HG03045 (cell line): ENCODE data around the gene TMEM184C.

Experiments used
- ATAC-seq: cut with Tn5 transposase; IDR thresholded peaks from one replicate; pipeline ENCODE4 v1.9.1; 2021; ENCODE audit warnings: mild to moderate bottlenecking, moderate library complexity; ENCODE audit not compliant: unreplicated experiment

The TMEM184C gene

DNA sequence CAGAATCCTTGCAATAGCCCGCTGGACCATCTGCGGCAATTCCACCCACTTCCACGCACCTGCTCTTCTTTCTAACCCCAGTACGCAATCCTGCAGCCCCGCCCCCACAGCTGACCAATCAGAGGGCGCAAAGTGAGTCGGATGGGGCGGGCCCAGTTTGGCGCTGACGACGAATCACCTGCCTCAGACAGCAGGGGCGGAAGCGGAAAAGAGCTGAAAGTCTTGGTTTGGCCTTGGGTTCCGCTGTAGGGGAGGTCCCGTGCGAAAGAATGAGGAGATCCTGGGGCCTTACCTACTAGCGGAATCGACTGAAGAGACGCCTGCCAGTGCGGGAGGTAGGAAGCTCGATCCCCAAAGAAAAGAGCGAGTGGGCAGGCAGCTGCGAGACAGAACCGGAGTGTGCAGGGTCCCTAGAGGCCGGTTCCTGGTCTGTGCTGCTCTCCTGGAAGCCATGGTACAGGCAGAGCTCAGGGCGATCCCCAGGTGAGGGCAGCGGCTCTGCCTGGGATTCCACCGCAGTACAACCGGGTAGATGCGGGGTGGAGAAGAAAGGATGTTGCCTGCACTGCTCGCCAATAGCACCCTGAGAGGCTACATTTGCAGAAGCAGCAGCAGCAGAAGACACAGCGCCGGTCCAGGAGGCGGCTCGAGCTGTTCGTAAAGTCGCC, at the start of gene TMEM184C:
Gene TMEM184C (plus strand): TSS at position 225 of the 668 bp plus-strand sequence. CDS start 560 bp downstream, outside the sequence.
- ATAC-seq, result peak; percentile 100

- ATAC-seq, result no peak
Observed at GRCh38 chr4:147570616-147571015, 46.6 kb upstream of the TMEM184C start.

DNA sequence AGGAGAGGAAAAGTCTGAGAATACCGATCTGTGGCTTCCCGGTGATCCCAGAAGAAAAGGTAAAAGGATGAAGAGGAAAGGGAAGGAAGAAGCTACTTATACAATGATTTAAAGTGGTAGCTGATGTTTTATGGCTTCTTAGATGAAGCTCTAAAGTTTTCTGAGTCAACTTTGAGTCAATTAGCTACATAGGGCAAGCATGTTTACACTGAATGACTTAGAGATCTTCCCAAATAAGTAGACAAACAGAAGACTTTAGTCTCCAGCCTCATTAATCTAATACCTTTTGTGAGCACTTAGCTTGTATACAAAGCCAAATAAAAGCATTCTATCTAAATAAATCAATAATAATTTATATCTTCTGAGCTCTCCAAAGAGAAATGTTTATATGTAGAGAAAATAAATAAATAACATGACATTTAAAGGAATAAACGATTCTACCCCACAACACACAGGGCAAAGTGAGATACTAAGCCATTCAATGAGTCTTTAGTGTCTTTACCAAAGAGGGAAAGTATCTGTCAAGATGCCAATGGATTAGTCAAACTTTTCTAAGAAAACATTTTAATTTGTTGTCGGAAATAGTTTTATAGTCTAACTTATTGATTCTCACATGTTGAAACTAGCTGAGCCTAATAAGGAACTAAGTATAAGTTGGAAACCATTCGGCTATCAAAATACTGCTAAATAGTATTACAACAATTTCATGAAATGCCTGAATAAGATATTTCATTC, 46.0 kb upstream of the TMEM184C start:
- ATAC-seq, result no peak

GRCh38 chr4:147576084-147576483, 41.1 kb upstream of the TMEM184C start:
- ATAC-seq, result no peak

DNA sequence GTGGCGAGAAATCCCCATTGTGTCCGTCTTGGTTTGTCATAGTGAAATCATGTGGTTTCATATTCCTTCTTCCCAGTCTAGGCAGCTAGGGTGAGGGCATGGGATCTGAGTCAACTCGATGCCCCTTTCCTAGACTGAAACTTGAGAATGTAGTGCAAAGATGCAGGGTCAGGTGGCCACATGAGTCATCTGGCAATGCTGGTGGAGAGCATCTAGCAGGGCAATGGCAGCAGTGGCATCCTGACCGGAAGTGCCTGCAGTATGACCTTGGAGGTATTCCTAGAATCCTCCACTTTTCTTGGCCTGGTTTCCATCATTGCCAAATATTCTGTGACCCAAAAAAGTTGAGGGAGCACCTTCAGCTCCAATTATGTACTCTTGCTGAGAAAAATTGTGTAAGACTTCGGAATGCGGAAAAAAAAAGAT, 39.1 kb upstream of the TMEM184C start:
- no peak for ATAC-seq

GRCh38 chr4:147578593-147578992, 38.6 kb upstream of the TMEM184C start:
- no peak for ATAC-seq

GRCh38 chr4:147580396-147580795, 36.8 kb upstream of the TMEM184C start:
- no peak for ATAC-seq

- ATAC-seq, result no peak
Observed at GRCh38 chr4:147581606-147582350, 35.4 kb upstream of the TMEM184C start.

DNA sequence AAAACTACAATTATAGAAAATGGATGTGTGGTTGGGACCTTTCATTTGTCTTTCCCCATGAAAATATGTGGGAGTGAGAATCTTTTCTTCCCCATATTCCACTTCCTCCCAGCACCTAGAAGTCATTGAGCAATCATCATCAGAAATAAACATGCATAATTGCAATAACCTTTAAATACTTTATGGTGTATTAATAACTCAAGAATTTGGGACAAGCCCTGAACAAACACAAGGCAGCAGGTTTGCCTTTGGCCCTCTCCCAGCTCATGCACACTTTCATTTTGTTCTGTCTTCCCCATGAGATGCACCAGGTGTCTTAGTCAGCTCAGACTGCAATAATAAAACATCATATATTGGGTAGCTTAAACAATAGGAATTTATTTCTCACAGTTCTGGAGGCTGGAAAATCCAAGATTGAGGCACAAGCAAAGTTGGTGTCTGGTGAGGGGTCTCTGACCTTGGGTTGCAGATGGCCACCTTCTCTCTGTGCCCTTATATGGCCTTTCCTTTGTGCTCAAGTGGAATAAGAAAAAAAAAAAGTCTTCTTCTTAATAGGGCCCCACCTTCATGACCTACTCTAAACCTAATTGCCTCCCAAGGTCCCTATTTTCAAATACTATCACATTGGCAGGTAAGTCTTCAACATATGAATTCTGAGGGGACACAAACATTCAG, 34.7 kb upstream of the TMEM184C start:
- no peak for ATAC-seq

GRCh38 chr4:147583876-147584275, 33.3 kb upstream of the TMEM184C start:
- no peak for ATAC-seq

- no peak for ATAC-seq
Observed at GRCh38 chr4:147586032-147586431, 31.2 kb upstream of the TMEM184C start.

DNA sequence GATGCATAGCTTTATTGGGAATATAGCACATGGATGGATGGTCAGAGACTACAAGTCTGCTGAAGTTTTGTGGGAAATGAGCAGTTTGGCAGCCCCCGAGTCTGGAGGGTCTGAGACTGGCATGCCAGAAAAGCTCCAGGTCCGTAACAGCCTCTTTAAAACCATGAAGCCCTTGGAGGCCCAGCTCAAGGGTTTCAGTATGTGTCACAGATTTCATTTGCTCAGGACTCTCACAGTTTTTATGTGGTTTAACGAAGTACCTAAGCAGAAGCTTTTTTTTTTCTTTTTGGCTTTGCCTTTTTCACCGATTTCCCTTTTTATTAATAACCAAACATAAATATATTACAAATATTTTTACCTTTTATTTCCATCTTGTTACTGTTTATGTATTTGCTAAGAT, 30.6 kb upstream of the TMEM184C start:
- ATAC-seq, result peak; percentile 52

DNA sequence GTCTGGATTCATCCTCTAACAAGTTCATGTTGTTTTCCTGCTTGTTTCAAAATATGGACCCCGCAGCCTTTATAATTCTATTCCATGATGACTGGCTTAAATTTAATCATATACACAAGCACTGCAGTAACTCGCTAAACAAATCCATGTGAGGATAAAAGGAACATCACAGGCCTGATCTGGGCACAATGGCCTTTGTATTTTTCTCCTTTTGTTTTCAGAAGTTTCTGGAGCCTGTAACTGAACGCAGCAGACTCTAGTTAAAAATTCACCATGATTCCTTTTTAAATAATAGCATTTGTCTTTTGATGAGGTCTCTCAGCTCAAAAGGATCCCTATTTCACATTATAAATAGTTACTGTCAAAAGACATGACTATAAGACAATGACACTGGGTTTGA, 30.2 kb upstream of the TMEM184C start:
- no peak for ATAC-seq

GRCh38 chr4:147589586-147589985, 27.6 kb upstream of the TMEM184C start:
- no peak for ATAC-seq

DNA sequence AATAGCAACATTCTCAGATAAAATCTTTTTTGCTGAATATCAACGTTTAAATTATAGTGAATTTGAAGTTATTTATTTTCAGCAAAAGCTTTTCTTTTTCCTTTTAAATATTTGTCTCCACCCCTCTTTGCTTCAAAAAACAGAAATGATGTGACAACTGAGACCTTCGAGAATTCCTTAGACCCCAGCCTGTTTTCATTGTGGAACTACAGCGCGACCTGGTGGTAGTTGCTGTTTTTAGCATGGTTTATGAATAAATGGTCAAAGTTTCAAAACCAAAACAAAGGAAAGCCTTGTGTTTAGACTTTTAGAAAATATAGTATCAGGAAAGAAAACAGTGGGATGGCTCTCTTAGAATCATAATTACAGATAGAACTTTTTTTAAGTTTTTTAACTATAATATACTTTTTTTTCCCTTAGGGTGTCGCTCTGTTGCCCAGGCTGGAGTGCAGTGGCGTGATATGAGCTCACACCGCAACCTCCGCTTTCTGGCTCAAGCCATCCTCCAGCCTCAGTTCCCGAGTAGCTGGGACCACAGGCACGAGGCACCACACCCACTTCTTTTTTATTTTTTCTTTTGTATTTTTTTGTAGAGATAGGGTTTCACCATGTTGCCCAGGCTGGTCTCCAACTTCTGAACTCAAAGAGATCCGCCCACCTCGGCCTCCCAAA, 26.8 kb upstream of the TMEM184C start:
- no peak for ATAC-seq

- ATAC-seq, result no peak
Observed at GRCh38 chr4:147591106-147591505, 26.1 kb upstream of the TMEM184C start.

DNA sequence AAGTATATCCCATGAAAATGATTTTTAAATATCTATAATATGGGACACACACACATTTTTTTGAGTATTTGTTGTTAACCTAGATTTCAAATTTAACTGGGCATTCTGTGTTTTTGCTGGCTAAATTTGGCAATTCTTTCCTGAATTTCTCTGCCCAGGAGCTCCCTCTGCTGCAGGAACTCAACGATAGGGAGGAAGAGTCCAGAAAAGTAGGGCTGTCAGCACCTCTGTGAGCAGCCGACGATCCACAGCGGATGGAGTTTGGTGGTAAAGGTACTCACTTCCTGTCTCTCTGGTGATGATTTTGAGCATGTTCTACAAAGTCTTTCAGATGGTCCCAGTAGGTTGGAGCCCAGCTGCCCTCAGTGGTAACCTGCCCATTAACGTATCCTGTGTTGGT, 23.1 kb upstream of the TMEM184C start:
- no peak for ATAC-seq

GRCh38 chr4:147594578-147594977, 22.6 kb upstream of the TMEM184C start:
- ATAC-seq, result no peak

DNA sequence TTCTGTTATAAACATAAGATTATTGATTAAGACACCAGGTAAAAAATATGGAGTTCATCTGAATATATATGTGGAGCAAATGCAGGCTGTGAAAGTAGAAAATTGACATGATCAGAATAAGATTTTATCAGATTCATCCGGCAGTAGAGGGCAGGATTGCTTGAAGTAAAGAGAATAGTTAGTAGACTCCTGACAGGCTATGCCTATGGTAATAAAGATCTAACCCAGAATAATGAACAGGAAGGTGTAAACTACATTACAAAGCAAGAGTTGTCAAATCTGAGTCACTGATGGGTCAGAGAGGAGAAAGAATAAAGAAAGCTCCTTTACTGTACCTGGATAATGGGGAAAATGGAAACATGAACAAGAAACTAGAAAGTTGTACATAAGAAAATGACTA, 20.8 kb upstream of the TMEM184C start:
- no peak for ATAC-seq

DNA sequence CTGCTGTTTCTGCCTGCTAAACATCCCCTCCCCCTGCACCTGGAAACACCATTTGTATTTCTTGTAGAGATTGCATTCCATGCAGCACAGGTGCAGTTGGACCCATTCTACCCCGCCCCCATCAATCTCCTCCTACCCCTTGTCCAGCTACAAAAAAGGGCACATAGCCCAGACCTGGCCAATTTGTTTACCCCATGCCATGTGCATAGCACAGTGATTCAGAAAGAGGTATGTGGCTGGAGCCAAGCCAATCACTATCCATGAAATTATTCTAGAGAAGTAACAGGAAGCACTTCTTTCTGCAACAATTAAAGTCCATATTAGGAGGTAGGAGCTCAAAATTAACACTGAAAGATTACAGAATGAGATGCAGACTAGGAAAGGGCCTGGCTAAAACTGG, 20.2 kb upstream of the TMEM184C start:
- no peak for ATAC-seq

- no peak for ATAC-seq
Observed at GRCh38 chr4:147597561-147597960, 19.6 kb upstream of the TMEM184C start.
